Pancreas (tissue), 10 donors: ENCODE measurements around the gene FUT2. TPM values are rescaled to one million over a fixed set of nuclear protein-coding genes. Genes with fewer than 3 reads are reported as not detected.

Source experiments
- ATAC-seq, 4 donors: fragments of 200-7000 bp; cut with Tn5 transposase; one replicate each; pipeline versions ENCODE4 v1.8.0 to v1.9.1; 2020; ENCODE audit warnings: mild to moderate bottlenecking in 4 of 4, moderate library complexity in 4 of 4
- DNase-seq, 6 donors: peaks; one replicate each; pipeline ENCODE4 v3.0.0-alpha.2; 2020
- FAIRE-seq: peaks from 2 replicates; lab custom pipeline; 2012; peaks lifted over from hg19 to GRCh38; lab: Jason Lieb, UNC
- H3K27ac ChIP-seq, 4 donors: fragments of 200-600 bp; sonication (generic); 1 replicate in 3 of 4; 2 replicates in 1 of 4; pipeline versions ENCODE4 v1.5.0 to v1.8.0; 2020
- H3K27me3 ChIP-seq, 4 donors: fragments of 200-600 bp; one replicate each; pipeline ENCODE4 v1.8.0; 2021
- H3K36me3 ChIP-seq, 3 donors: fragments of 200-600 bp; sonication (generic) in 1 of 3; one replicate each; pipeline versions ENCODE4 v1.5.0 to v1.8.0; 2020 to 2021
- H3K4me1 ChIP-seq, 3 donors: fragments of 200-600 bp; one replicate each; pipeline ENCODE4 v1.8.0; 2021
- H3K4me3 ChIP-seq, 4 donors: fragments of 200-600 bp; sonication (generic) in 2 of 4; one replicate each; pipeline versions ENCODE4 v1.5.0 to v1.8.0; 2020 to 2021
- H3K9me3 ChIP-seq, 4 donors: fragments of 200-600 bp; one replicate each; pipeline ENCODE4 v1.8.0; 2021
- WGBS, 2 donors: extraction: QIAGEN DNeasy Blood & Tissue Kit; methylation state at CpG; one replicate each; pipeline ENCODE4 v1.1.7; 2013; 5-methylcytosine and 5-hydroxymethylcytosine counted together
- intact Hi-C, 3 donors: fragments of 100-400 bp; cut with DNase I; formaldehyde crosslinking; loops; one replicate each; pipeline versions ENCODE4 v1.11.1 to v1.14.2; 2022
- polyA plus RNA-seq, 2 donors: library from polyadenylated mRNA; stranded (reverse); fragments of 200-250 nt; gene quantifications; one replicate each; pipeline ENCODE4 v1.2.3, GENCODE V29; 2013
- total RNA-seq, 6 donors: library from RNA; stranded (reverse); fragmentation: NEBNext Ultra II Directional in 4 of 6; extraction: Animal tissue kit (Norgen Biotek cat#: 25700) in 4 of 6; gene quantifications; one replicate each; pipeline versions ENCODE4 v1.2.1 to v1.2.4, GENCODE V29; 2021 to 2023
- TF ChIP-seq, protein P1 (sequence below), 4 donors: fragments of 200-600 bp; sonication (generic) in 3 of 4; IDR thresholded peaks; one replicate each; pipeline versions ENCODE4 v1.5.0 to v1.8.0; 2021; ENCODE audit warnings: antibody characterized with exemption in 4 of 4
- donor health status: healthy with polysubstance abuse.
- donor health status: DM: no; HTN: no; CAD: no; lungs with moderate emphysema.
- donor health status: DM: no; HTN: no; CAD: no.
- donor health status: control.
- donor health status: control.
- donor health status: Bipolar disorder and iron deficiency.
- donor health status: DM: yes; HTN: yes; CAD: no.
- donor health status: DM: no; HTN: no; CAD: no.
- donor health status: DM: no; HTN: no; CAD: no.
- donor health status: DM: yes; HTN: yes; CAD: no.

The FUT2 gene
- total and polyA plus RNA-seq, 8 donors = 3.7 to 14.5 (median 6.6) TPM

DNA sequence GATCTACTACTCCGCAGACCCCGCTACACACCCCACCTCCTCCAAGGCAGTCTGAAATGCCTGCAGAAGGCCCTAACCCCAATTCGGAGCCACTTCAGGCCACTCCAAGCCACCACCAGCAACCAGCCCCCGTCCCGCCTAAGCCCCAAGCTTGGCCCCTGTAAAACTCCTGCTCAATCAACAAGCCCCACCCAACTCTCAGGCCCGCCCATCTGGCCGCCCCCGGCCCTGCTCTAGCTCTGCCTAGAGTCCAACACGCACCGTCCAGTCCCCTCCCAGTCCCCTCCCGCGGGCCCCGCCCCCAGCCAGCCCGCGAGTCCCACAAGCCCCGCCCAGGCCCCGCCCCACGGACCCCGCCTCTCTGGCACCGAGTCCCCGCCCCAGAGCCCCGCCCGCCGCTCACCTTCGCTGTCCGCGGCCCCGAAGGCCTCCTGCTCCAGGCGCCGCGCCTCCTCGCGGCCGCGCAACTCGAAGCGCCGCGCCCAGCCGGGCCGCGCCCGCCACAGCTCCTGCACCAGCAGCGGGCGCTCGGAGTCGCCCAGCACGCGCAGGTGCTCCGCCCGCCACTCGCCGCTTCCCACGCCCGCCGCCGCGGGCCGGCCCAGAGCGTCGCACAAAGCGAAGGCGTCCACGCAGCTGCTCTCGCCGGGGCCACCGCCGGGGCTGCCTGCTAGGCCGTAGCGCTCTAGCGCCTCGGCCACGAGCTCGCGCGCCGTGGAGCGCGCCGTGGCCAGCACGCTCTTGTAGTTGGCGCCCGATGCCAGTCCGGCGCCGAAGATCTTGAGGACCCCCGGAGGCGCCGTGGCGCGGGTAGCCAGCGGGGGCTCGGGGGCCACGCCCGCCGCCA, 43.0 kb downstream of the FUT2 start:
- TF ChIP-seq, protein P1, sequence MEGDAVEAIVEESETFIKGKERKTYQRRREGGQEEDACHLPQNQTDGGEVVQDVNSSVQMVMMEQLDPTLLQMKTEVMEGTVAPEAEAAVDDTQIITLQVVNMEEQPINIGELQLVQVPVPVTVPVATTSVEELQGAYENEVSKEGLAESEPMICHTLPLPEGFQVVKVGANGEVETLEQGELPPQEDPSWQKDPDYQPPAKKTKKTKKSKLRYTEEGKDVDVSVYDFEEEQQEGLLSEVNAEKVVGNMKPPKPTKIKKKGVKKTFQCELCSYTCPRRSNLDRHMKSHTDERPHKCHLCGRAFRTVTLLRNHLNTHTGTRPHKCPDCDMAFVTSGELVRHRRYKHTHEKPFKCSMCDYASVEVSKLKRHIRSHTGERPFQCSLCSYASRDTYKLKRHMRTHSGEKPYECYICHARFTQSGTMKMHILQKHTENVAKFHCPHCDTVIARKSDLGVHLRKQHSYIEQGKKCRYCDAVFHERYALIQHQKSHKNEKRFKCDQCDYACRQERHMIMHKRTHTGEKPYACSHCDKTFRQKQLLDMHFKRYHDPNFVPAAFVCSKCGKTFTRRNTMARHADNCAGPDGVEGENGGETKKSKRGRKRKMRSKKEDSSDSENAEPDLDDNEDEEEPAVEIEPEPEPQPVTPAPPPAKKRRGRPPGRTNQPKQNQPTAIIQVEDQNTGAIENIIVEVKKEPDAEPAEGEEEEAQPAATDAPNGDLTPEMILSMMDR (IDR thresholded peaks at IDR 0.05) = peak in 2 of 4 donors; percentile 22 to 37
- 1 to 2% methylated on average over 62 to 96 of the region's 96 CpGs for WGBS, 2 donors
- peak; percentile 95 to 99 (median 98) for DNase-seq
- ATAC-seq = peak; percentile 77 to 85 (median 82)
- no peaks in the 10 kb centered on the region for H3K9me3 ChIP-seq
- H3K27ac ChIP-seq = peak overlapping the region; percentile 81 to 92 (median 90)
- intact Hi-C loops = no loop called here
- no peak for FAIRE-seq
- H3K4me1 ChIP-seq = peaks cover 0 to 10% (median 7%) of the 10 kb centered on the region in 3 donors
- peak overlapping the region; percentile 35 to 80 (median 60) for H3K4me3 ChIP-seq
- H3K36me3 ChIP-seq = no peaks in the 10 kb centered on the region
- H3K27me3 ChIP-seq = no peaks in the 10 kb centered on the region

DNA sequence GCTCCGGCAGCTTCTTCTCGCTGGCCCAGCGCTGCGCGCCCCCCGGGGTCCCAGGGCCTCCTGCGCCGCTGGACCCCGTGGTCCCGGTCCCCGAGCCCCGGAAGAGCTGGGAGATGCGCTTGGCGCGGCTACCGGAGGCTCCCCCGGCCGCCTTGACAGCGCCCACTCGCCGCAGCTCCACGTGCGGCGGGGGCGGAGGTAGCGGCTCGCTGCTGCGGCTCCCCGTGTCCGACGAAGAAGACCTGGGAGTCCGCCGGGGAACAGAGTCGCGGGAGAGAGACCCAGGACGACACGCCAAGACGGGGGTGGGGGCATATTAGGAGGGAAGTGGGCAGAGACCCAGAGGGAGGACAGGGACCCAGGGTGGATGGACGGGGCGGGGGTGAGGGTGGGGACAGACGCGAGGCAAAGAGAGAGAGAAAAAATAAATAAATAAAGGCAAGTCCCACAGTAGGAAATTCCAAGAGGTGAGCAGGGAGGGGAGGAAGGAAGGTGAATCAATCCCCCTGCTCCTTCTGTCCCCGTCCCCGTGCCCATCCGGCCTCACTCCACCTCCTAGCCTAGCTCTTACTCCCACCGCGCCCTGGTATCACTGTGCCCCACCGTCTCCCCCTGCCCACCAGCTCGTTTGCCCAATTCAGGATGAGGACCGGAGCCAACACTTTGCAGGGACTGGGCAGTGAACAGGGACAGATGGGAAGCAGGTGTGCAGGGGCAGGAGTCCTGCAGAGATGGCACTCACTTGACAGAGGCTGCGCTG, 43.8 kb downstream of the FUT2 start:
- WGBS, 2 donors = 9% methylated on average over 43 to 51 of the region's 51 CpGs

DNA sequence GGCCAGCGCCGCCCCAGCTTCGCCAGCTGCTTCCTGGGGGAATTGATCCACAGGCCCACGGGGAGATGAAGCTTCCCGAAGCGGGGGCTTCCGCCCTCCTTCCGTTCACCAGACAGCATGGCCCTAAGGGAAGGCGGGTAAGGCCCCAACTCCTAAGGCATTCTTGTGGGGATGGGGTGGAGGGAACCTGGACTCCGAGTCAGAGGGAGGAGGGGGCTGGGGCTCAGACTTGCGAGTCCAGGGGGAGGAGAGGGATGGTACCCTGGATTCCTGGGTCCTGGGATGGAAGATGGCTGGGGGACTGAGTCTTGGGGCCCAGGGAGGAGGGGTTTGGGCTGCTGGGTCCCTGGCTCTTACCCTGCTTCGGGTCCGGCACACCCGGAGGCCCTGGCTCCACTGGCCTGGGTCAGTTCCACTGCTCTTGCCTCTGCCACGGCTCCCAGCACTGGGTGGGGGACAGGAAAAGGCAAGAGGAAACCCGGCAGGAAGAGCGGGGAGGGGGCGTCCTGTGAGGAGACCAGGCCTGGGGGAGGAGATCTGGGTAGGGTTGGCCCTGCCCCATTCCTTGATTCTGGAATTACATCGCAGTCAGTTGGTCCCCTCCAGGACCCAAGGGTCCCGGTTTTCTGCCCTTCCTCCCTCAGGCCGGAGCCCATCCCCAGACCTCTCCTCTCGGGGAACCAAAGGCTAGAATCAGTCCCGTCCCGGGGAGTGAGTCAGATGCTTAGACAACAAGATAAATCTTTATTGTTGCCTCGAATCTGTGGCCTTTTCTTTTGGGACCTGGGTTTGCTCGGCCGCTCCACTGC, 44.6 kb downstream of the FUT2 start, which contains the start of gene RASIP1:
Gene RASIP1, minus strand, starts transcription at position 447 of the 809 bp plus-strand sequence. Its CDS starts 328 bp downstream, at position 119.
- peak in 4 of 6 donors; percentile 49 to 67 (median 56) for DNase-seq
- FAIRE-seq = no peak
- intact Hi-C loops = no loop called here
- peak within 1 kb of the TSS; percentile 81 to 92 (median 90) for H3K27ac ChIP-seq
- H3K4me3 ChIP-seq = peak within 1 kb of the TSS; percentile 35 to 80 (median 60)
- ATAC-seq = peak in 1 of 4 donors; percentile 1
- peaks cover 0 to 10% (median 7%) of the 10 kb centered on the region in 3 donors for H3K4me1 ChIP-seq
- H3K27me3 ChIP-seq = no peaks in the 10 kb centered on the region
- no peaks in the 10 kb centered on the region for H3K9me3 ChIP-seq
- TF ChIP-seq, protein P1 (IDR thresholded peaks at IDR 0.05) = no peak
- no peaks in the 10 kb centered on the region for H3K36me3 ChIP-seq
- 32 to 41% methylated on average over 27 of the region's 27 CpGs for WGBS, 2 donors

More for the DNA sequence above, 43.8 kb downstream of the FUT2 start:
- Histone ChIP-seq H3K9me3 (no peaks in the 10 kb centered on the region), H3K27ac (peak overlapping the region; percentile 81 to 92 (median 90)), H3K4me3 (peak overlapping the region; percentile 35 to 80 (median 60)), H3K27me3 (no peaks in the 10 kb centered on the region), H3K36me3 (no peaks in the 10 kb centered on the region), H3K4me1 (peaks cover 0 to 10% (median 7%) of the 10 kb centered on the region in 3 donors)
- DNase-seq (peak; percentile 64 to 84 (median 72)), FAIRE-seq (no peak), ATAC-seq (peak; percentile 3 to 10 (median 8))
- TF ChIP-seq, protein P1 (IDR thresholded peaks at IDR 0.05) = no peak
- intact Hi-C loops = no loop called here

DNA sequence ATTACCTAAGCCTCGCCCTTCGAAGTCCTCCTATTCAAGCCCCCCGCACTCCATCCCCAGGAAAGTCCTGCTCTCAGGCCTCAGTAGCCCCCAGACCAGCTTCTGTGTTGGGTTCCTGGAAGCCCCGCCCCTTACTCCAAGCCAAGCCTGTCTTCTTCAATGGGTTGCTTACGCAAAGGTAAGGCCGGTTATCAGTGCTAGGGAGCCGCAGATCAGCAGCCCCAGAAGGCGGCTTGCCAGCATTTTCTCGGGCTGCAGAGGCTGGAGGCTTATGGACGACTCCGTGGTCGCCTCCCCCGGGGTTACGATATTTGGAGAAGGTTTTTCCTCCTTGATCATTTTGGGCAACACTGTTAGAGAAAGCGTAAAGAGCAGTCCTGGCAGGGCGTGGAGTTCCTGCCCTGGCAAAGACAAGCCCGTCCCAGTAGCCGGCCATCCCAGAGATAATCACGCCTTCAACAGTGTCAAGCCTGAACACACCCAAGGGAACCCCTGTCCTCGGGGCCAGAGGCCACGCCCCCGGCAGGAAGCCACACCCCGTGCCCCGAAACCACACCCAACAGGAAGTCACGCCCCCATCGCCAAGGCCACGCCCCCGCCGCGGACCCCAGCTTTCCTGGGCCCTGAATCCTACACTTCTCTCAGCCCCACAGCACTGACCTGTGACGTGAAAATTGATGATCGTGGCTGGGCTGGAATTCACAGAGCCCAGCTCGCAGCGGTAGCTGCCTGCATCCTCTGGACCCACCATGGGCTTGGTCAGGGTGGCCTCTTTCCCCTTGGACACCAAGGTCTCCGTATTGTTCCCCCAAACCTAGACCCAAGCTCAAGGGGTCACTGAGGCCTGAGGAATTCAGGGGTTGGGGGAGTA, 45.6 kb downstream of the FUT2 start:
- peak; percentile 71 to 88 (median 78) for DNase-seq
- FAIRE-seq = no peak
- H3K27me3 ChIP-seq = no peaks in the 10 kb centered on the region
- H3K27ac ChIP-seq = peak overlapping the region; percentile 52 to 92 (median 86)
- intact Hi-C loops = no loop called here
- peak in 3 of 4 donors; percentile 2 to 24 (median 12) for ATAC-seq
- H3K4me3 ChIP-seq = peak overlapping the region in 2 of 4 donors; percentile 60 to 80
- WGBS, 2 donors = 28 to 30% methylated on average over 35 of the region's 35 CpGs
- no peaks in the 10 kb centered on the region for H3K9me3 ChIP-seq
- TF ChIP-seq, protein P1 (IDR thresholded peaks at IDR 0.05) = no peak
- peaks cover 0 to 10% (median 7%) of the 10 kb centered on the region in 3 donors for H3K4me1 ChIP-seq
- no peaks in the 10 kb centered on the region for H3K36me3 ChIP-seq
